Stimulated activated CD4-positive, alpha-beta T cell treated with anti-CD3 and anti-CD28 coated beads, Interleukin-12 subunit alpha, Interleukin-12 subunit beta, amount 100 ng/mL, for 48 hours (primary cell): Measurements from ENCODE around the gene SLC25A42.
"Not testable (repeated sequence)": the region's sequence is repeated elsewhere in the genome, so short reads cannot be mapped to it uniquely, and the experiment has no call there.

Experiments used
- DNase-seq, 3 donors: peaks; one replicate each; pipeline ENCODE4 v3.0.0-alpha.2; 2020; ENCODE audit warnings: low read depth in 2 of 3, low spot score in 1 of 3

SLC25A42 gene

DNA sequence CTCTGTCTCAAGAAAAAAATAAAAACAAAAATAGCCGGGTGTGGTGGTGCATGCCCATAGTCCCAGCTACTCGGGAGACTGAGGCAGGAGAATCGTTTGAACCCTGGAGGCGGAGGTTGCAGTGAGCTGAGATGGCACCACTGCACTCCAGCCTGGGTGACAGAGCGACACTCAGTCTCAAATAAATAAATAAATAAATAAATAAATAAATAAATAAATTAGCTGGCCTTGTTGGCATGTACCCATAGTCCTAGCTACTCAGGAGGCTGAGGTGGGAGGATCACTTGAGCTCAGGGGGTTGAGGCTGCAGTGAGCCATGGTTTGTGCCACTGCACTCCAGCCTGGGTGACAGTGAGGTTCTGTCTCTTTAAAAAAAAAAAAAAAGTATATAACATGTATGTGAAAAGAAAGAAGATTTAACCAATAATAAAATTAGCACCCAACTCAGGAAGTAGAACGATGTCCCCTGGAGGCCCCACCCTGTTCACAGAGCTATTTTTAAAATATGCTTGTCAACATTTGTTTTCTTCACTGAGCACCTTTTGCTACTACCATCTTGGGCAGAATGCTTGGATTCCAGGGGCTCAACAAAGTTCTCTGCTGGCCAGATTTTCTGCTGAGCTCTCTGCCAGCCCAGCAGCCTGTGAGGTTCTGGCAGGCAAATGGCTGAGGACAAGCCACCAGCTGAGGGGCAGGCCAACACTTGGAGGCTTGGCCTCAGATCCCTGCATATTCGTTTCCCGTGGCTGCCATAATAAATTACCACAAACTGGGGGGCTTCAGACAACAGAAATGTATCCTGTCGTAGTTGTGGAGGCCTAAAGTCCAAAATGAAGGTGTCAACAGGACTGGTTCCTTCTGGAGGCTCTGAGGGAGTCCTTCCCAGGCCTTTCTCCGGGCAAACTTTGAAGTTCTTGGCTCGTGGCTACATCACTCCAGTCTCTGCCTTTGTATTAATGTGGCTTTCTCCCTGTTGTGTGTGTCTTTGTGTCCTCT, 5.2 kb downstream of the SLC25A42 start:
- no peak for DNase-seq

DNA sequence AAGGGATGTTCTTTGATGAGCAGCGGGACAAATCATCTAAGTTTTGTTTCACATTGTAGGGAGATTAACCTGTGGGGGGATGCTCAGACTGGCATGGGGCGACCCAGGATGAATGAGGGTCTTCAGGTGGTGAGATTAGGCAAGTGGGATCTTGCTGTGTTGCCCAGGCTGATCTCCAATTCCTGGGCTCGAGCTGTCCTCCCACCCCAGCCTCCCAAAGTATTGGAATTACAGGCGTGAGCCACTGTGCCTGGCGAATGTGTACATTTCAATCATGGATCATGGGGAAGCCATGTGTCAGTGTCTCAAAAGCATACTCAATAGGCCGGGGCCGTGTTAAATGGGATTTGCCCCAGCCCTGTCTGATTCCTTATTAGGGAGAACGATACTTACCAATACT, 8.1 kb downstream of the SLC25A42 start:
- DNase-seq, result no peak

DNA sequence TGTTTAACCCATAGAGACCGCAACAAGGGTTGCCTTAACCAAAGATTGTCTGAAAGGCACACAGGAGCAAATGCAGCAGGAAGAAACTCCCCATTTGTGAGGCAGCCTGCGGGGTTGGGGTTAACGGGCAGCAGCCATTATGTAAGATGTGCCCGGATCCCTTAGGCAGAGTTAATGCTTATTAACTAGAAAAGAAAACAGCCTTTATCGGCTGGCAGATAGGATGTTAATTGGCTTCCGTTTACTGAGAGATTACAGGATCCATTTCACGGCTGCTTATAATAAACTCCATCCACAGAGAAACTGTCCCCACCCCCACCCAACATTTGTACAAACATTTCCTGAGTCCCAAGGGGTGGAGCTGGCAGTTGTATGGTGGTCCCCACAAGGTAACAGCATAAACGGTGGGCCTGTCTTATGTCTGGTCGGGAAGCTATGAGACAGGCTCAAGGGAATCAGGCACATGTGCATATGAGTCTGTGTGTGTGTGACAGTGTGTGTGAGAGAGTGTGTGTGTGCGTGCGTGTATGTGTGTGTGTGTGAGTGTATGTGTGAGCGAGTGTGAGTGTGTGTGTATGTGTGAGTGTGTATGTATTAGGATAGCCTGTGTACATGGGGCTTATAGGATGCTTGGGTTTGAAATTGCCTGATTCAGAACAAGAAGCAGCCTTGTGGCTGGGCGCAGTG, 10.5 kb downstream of the SLC25A42 start:
- DNase-seq, result no peak

- no peak for DNase-seq
Observed at GRCh38 chr19:19075126-19075525, 11.3 kb downstream of the SLC25A42 start.

- no peak for DNase-seq
Observed at GRCh38 chr19:19076476-19076875, 12.7 kb downstream of the SLC25A42 start.

DNA sequence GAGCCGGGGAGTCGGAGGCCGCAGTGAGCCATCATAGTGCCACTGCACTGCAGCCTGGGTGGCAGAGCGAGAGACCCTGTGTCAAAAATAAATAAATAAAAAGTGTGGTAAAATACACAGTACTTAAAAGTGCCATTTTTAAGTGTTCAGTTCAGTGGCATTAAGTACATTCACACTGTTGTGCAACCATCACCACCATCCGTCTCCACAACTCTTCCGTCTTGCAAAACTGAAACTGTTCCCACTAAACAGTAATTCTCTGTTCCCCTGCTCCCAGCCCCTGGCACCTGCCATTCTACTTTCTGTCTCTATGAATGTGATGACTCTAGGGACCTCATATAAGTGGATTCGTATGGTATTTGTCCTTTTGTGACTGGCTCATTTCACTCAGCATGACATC, 13.3 kb downstream of the SLC25A42 start:
- no peak for DNase-seq

GRCh38 chr19:19078801-19079200, 15.0 kb downstream of the SLC25A42 start:
- no peak for DNase-seq

- no peak for DNase-seq
Observed at GRCh38 chr19:19079571-19079970, 15.8 kb downstream of the SLC25A42 start.

DNA sequence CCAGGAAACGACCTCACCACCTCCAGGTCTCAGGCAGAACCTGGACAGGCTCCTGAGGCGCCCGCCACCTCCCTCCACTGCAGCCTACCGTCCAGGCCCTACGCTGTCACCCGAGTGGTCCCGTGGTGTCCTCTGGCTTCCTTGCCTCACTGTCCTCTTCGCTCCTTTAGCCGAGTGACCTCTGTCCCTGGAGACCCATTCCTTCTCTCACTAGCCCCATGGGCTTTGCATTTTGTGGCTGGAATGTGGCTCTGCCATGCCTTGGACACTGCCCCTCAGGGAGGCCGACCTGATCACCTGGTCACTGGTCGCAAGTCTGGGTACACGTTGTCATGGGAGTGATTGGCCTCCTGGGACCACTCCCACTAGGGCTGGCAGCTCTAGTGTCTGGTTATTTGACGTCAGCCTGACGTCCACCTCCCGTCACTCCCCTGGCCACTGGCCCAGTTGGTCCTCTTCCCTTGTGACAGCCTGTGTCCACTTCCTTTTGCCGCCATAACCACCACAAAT, 17.9 kb downstream of the SLC25A42 start:
- no peak for DNase-seq

- DNase-seq, result no peak
Observed at GRCh38 chr19:19083413-19084178, 19.8 kb downstream of the SLC25A42 start.

- no peak for DNase-seq
Observed at GRCh38 chr19:19087676-19088075, 23.9 kb downstream of the SLC25A42 start.

GRCh38 chr19:19094513-19094912, 30.7 kb downstream of the SLC25A42 start:
- no peak for DNase-seq

GRCh38 chr19:19095691-19096090, 31.9 kb downstream of the SLC25A42 start:
- no peak for DNase-seq

GRCh38 chr19:19096641-19097627, 33.1 kb downstream of the SLC25A42 start:
- no peak for DNase-seq

- no peak for DNase-seq
Observed at GRCh38 chr19:19098084-19098702, 34.4 kb downstream of the SLC25A42 start.

GRCh38 chr19:19098703-19099632, 35.2 kb downstream of the SLC25A42 start:
- no peak for DNase-seq

- no peak for DNase-seq
Observed at GRCh38 chr19:19101540-19101939, 37.7 kb downstream of the SLC25A42 start.

DNA sequence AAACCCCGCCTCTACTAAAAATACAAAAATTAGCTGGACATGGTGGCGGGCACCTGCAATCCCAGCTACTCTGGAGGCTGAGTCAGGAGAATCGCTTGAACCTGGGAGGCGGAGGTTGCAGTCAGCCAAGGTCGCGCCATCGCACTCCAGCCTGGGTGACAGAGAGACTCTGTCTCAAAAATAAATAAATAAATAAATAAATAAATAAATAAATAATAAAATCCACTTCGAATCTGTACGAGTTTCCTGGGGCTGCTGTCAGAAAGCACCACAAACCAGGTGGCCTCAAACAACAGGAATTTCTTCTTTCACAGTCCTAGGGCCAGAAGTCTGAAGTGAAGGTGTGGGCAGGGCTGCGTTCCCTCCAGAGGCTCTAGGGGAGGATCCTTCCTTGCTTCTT, 38.8 kb downstream of the SLC25A42 start:
- DNase-seq, result not testable (repeated sequence)

GRCh38 chr19:19103167-19103566, 39.4 kb downstream of the SLC25A42 start:
- no peak for DNase-seq
